Measurements from ENCODE around the gene RTN4IP1. TPM values are rescaled to one million over a fixed set of nuclear protein-coding genes. Genes with fewer than 3 reads are reported as not detected.

The RTN4IP1 gene
- total RNA-seq, 1 experiment from 2014 or later, result 12.5 TPM

GRCh38 chr6:106534564-106534982 is 94.7 kb downstream of the RTN4IP1 start:
- no peak overlapping the region for H4K8ac ChIP-seq (replicated peaks; ENCODE audit: insufficient read length, low read depth, low read length)
- DNase-seq, result no peak
- H3K79me1 ChIP-seq (ENCODE audit: insufficient read depth, low read depth, low read length, poor library complexity, severe bottlenecking), result no peaks in the 10 kb centered on the region
- no peaks in the 10 kb centered on the region for H3K9me3 ChIP-seq (ENCODE audit: control insufficient read depth, low read depth, low read length)
- H3K9me3 Mint-ChIP-seq, result no peaks in the 10 kb centered on the region
- no CpG with 5 or more reads among the region's 2 CpGs for WGBS (ENCODE audit: extremely low coverage, insufficient read length, low lambda C conversion rate)
- H3K4ac ChIP-seq (ENCODE audit: low read depth, low read length), result no peak overlapping the region
- H3K23me2 ChIP-seq (ENCODE audit: insufficient read length, low read depth, low read length, poor library complexity, severe bottlenecking), result no peaks in the 10 kb centered on the region
- H3K23ac ChIP-seq (ENCODE audit: insufficient read length, low read depth, low read length), result no peak overlapping the region
- H2BK5ac ChIP-seq (ENCODE audit: insufficient read length, low read length), result no peak overlapping the region
- H3K79me2 ChIP-seq (ENCODE audit: insufficient read depth, low read length), result no peaks in the 10 kb centered on the region
- H2AFZ ChIP-seq (ENCODE audit: low read length), result no peak overlapping the region
- no peak overlapping the region; a peak in 1 of 7 replicates for H3K27ac Mint-ChIP-seq
- H4K91ac ChIP-seq (ENCODE audit: insufficient read length, low read depth, low read length), result no peak overlapping the region
- no peak overlapping the region for H3K14ac ChIP-seq (ENCODE audit: insufficient read depth, low read length)
- no peaks in the 10 kb centered on the region for H3K27me3 ChIP-seq (ENCODE audit: insufficient read depth, low read length)
- no peaks in the 10 kb centered on the region for H3K27me3 Mint-ChIP-seq (ENCODE audit: low read depth)
- H3T11ph ChIP-seq (ENCODE audit: low read length), result no peak overlapping the region
- no peak overlapping the region for H2BK15ac ChIP-seq (ENCODE audit: low read depth, low read length)
- no peak overlapping the region for H3K18ac ChIP-seq (ENCODE audit: insufficient read length, low read depth, low read length)
- no peak overlapping the region for H2BK12ac ChIP-seq (ENCODE audit: insufficient read length, low read depth, low read length)
- no peak overlapping the region for H3K4me3 Mint-ChIP-seq
- TF ChIP-seq CTCF (conservative IDR thresholded peaks at IDR 0.05), result no peak
- H3K36me3 Mint-ChIP-seq (ENCODE audit: insufficient read depth in 1 of 3, low read depth in 3 of 3), result no peaks in the 10 kb centered on the region
- no peak overlapping the region for H3K56ac ChIP-seq (ENCODE audit: insufficient read length, low read depth, low read length)
- H2BK20ac ChIP-seq (ENCODE audit: low read depth, low read length, poor library complexity, severe bottlenecking), result no peak overlapping the region
- no peaks in the 10 kb centered on the region for H3K4me1 ChIP-seq (ENCODE audit: insufficient read depth, low read length)
- no peak overlapping the region for H3K27ac ChIP-seq (ENCODE audit: insufficient read length, low read depth, low read length)
- H4K5ac ChIP-seq (ENCODE audit: insufficient read length, low read depth, low read length), result no peak overlapping the region
- H4K20me1 ChIP-seq (ENCODE audit: control insufficient read depth, insufficient read depth, insufficient read length), result no peaks in the 10 kb centered on the region
- no peak overlapping the region for H3K4me2 ChIP-seq (ENCODE audit: insufficient read depth, insufficient read length, low read length)
- H2BK120ac ChIP-seq (ENCODE audit: low read depth, low read length, poor library complexity, severe bottlenecking), result no peak overlapping the region
- H2AK5ac ChIP-seq (ENCODE audit: insufficient read length, low read length), result no peak overlapping the region
- H3K4me1 Mint-ChIP-seq, result peaks cover 3 to 13% of the 10 kb centered on the region in 2 experiments
- no peak overlapping the region for H3K9ac ChIP-seq (ENCODE audit: extremely low read depth, insufficient read length, low read length)

Data from H9 (cell line).